ENCODE results near the gene SRXN1. TPM values are rescaled to one million over a fixed set of nuclear protein-coding genes. Genes with fewer than 3 reads are reported as not detected.

SRXN1 gene
- total RNA-seq, 4 donors from 2014 or later, result 36.9 to 57.1 (median 38.0) TPM

GRCh38 chr20:651713-652614 lies 1.0 kb downstream of the SRXN1 start:
- 45 to 68% methylated on average over 13 to 16 of the region's 20 CpGs for WGBS, 2 donors (ENCODE audit: low coverage in 1 of 2)
- Histone ChIP-seq H3K4me1 (peaks cover 3 to 32% (median 9%) of the 10 kb centered on the region in 3 donors), H3K4me3 (peak overlapping the region; percentile 74 to 87), H3K27ac (peak overlapping the region; percentile 39 to 92 (median 88)), H3K27me3 (peaks cover under 1% of the 10 kb centered on the region), H3K36me3 (peaks cover 0 to 40% of the 10 kb centered on the region in 2 donors), H3K9me3 (peaks cover 0 to 14% (median 0%) of the 10 kb centered on the region in 3 donors)
- no peak for TF ChIP-seq CTCF (IDR thresholded peaks at IDR 0.05)
- TF ChIP-seq EP300 (IDR thresholded peaks at IDR 0.05), result no peak
- TF ChIP-seq POLR2AphosphoS5 (IDR thresholded peaks at IDR 0.05), result no peak
- TF ChIP-seq POLR2A (IDR thresholded peaks at IDR 0.05), result no peak
- ATAC-seq, result no peak

- Histone ChIP-seq H3K27ac (peak overlapping the region in 1 of 4 donors; percentile 17), H3K9me3 (peaks cover 0 to 14% (median 0%) of the 10 kb centered on the region in 3 donors), H3K36me3 (peaks cover 0 to 47% of the 10 kb centered on the region in 2 donors), H3K27me3 (no peaks in the 10 kb centered on the region), H3K4me3 (no peak overlapping the region), H3K4me1 (peaks cover 3 to 37% (median 9%) of the 10 kb centered on the region in 3 donors)
- 58 to 79% methylated on average over 5 of the region's 5 CpGs for WGBS, 2 donors (ENCODE audit: low coverage in 1 of 2)
- ATAC-seq, result no peak
- TF ChIP-seq EP300 (IDR thresholded peaks at IDR 0.05) (no peak), POLR2A (IDR thresholded peaks at IDR 0.05) (no peak), POLR2AphosphoS5 (IDR thresholded peaks at IDR 0.05) (no peak), CTCF (IDR thresholded peaks at IDR 0.05) (no peak)
These were observed 2.0 kb downstream of the SRXN1 start for GRCh38 chr20:650954-651353.

- no peaks in the 10 kb centered on the region for H3K27me3 ChIP-seq
- H3K9me3 ChIP-seq, result peaks cover 0 to 14% (median 0%) of the 10 kb centered on the region in 3 donors
- peaks cover 3 to 44% (median 9%) of the 10 kb centered on the region in 3 donors for H3K4me1 ChIP-seq
- peaks cover 0 to 47% of the 10 kb centered on the region in 2 donors for H3K36me3 ChIP-seq
- H3K27ac ChIP-seq, result no peak overlapping the region
- TF ChIP-seq POLR2AphosphoS5 (IDR thresholded peaks at IDR 0.05), result no peak
- TF ChIP-seq EP300 (IDR thresholded peaks at IDR 0.05), result no peak
- no peak for TF ChIP-seq POLR2A (IDR thresholded peaks at IDR 0.05)
- no peak for TF ChIP-seq CTCF (IDR thresholded peaks at IDR 0.05)
- no peak for ATAC-seq
- WGBS, 2 donors (ENCODE audit: low coverage in 1 of 2), result 73 to 94% methylated on average over 3 to 5 of the region's 5 CpGs
- no peak overlapping the region for H3K4me3 ChIP-seq
These were observed 2.7 kb downstream of the SRXN1 start for GRCh38 chr20:650281-650680.

GRCh38 chr20:647479-648019 lies 5.5 kb downstream of the SRXN1 start:
- no peak for ATAC-seq
- H3K4me3 ChIP-seq, result no peak overlapping the region
- TF ChIP-seq POLR2A (IDR thresholded peaks at IDR 0.05), result no peak
- TF ChIP-seq EP300 (IDR thresholded peaks at IDR 0.05), result no peak
- TF ChIP-seq POLR2AphosphoS5 (IDR thresholded peaks at IDR 0.05), result no peak
- TF ChIP-seq CTCF (IDR thresholded peaks at IDR 0.05), result no peak
- peaks cover 14% of the 10 kb centered on the region for H3K27me3 ChIP-seq
- peaks cover 0 to 34% (median 8%) of the 10 kb centered on the region in 3 donors for H3K4me1 ChIP-seq
- H3K27ac ChIP-seq, result no peak overlapping the region
- peaks cover 0 to 14% (median 0%) of the 10 kb centered on the region in 3 donors for H3K9me3 ChIP-seq
- H3K36me3 ChIP-seq, result peaks cover 0 to 47% of the 10 kb centered on the region in 2 donors
- 100% methylated on average over 1 to 2 of the region's 2 CpGs for WGBS, 2 donors (ENCODE audit: low coverage in 1 of 2)
